ENCODE data around the gene VSIG10.

Gene VSIG10

GRCh38 chr12:118126119-118126757, 22.4 kb upstream of the VSIG10 start:
- TF ChIP-seq CTCF (conservative IDR thresholded peaks at IDR 0.05; ENCODE audit: low read depth) = no peak
- POLR2A ChIA-PET (ENCODE audit: low non-redundant PET) = no interaction called here
- CTCF ChIA-PET = interaction anchor here (0.7 kb wide), 1 partner anchor 17 kb away, joined by 6 read pairs; no protein-coding TSS in a partner anchor
- H3K27ac ChIP-seq = peak overlapping the region; percentile 35
- no peak for DNase-seq (ENCODE audit: low spot score)

- ChIA-PET CTCF (interaction anchor here (0.7 kb wide), 1 partner anchor 17 kb away, joined by 6 read pairs; no protein-coding TSS in a partner anchor), POLR2A (ENCODE audit: low non-redundant PET) (no interaction called here)
- H3K27ac ChIP-seq = peak overlapping the region; percentile 35; the same call in 1 of the 2 replicates
Observed at GRCh38 chr12:118125743-118126118, 21.9 kb upstream of the VSIG10 start.

GRCh38 chr12:118124333-118124874, 20.6 kb upstream of the VSIG10 start:
- no peak overlapping the region for H3K27ac ChIP-seq
- POLR2A ChIA-PET (ENCODE audit: low non-redundant PET) = no interaction called here
- CTCF ChIA-PET = interaction anchor here (0.6 kb wide), 1 partner anchor 707 kb away, joined by 4 read pairs; no protein-coding TSS in a partner anchor
- DNase-seq (ENCODE audit: low spot score) = no peak
- no peak for TF ChIP-seq CTCF (conservative IDR thresholded peaks at IDR 0.05; ENCODE audit: low read depth)

More at GRCh38 chr12:118125743-118126118, 21.9 kb upstream of the VSIG10 start:
- TF ChIP-seq CTCF (conservative IDR thresholded peaks at IDR 0.05; ENCODE audit: low read depth) = no peak
- DNase-seq (ENCODE audit: low spot score) = no peak

- no peak overlapping the region for H3K27ac ChIP-seq
- no peak for DNase-seq (ENCODE audit: low spot score)
- ChIA-PET POLR2A (ENCODE audit: low non-redundant PET) (no interaction called here), CTCF (interaction anchor here (0.9 kb wide), 1 partner anchor 247 kb away, joined by 3 read pairs; no protein-coding TSS in a partner anchor)
- no peak for TF ChIP-seq CTCF (conservative IDR thresholded peaks at IDR 0.05; ENCODE audit: low read depth)
Observed at GRCh38 chr12:118122264-118122663, 18.5 kb upstream of the VSIG10 start.

- peak; percentile 92 for DNase-seq (ENCODE audit: low spot score)
- TF ChIP-seq CTCF (conservative IDR thresholded peaks at IDR 0.05; ENCODE audit: low read depth) = peak; percentile 71
- POLR2A ChIA-PET (ENCODE audit: low non-redundant PET) = interaction anchor here (0.7 kb wide), 1 partner anchor 255 kb away, joined by 3 read pairs; no protein-coding TSS in a partner anchor
- CTCF ChIA-PET = interaction anchor here (0.5 to 1.5 kb wide), 11 partner anchors 14 to 255 kb away, joined by 3 to 7 read pairs (median 5); partner anchors contain the start of genes PEBP1, SUDS3 and VSIG10
- H3K27ac ChIP-seq = peak overlapping the region; percentile 55
Observed at GRCh38 chr12:118120579-118121363, 17.0 kb upstream of the VSIG10 start.

GRCh38 chr12:118119449-118119879, 15.7 kb upstream of the VSIG10 start:
- CTCF ChIA-PET = no interaction called here
- H3K27ac ChIP-seq = no peak overlapping the region
- no peak for TF ChIP-seq CTCF (conservative IDR thresholded peaks at IDR 0.05; ENCODE audit: low read depth)
- POLR2A ChIA-PET (ENCODE audit: low non-redundant PET) = no interaction called here
- no peak for DNase-seq (ENCODE audit: low spot score)

All from RWPE1 (cell line).